ENCODE measurements around the gene MAD2L2. TPM values are rescaled to one million over a fixed set of nuclear protein-coding genes. Genes with fewer than 3 reads are reported as not detected.

Gene MAD2L2
- 48.0 and 50.1 TPM in 2 replicates for total RNA-seq
- long read RNA-seq, transcript MAD2L2-207 (9 exons, 1,118 nt), result major isoform, 12 of 16 reads
- long read RNA-seq, partial matches to known transcripts, result 0 of 16 reads
- long read RNA-seq, other reads (novel, unspliced or antisense), result 3 of 16 reads

- DNase-seq (ENCODE audit: extremely low spot score, unreplicated experiment), result peak; percentile 95
- Mint-ChIP-seq H3K4me1 (ENCODE audit: unreplicated experiment) (peaks cover 21% of the 10 kb centered on the region), H3K27me3 (ENCODE audit: unreplicated experiment) (no peaks in the 10 kb centered on the region), H3K9me3 (ENCODE audit: unreplicated experiment) (no peaks in the 10 kb centered on the region), H3K36me3 (ENCODE audit: unreplicated experiment) (no peaks in the 10 kb centered on the region), H3K27ac (ENCODE audit: unreplicated experiment) (peak within 1 kb of the TSS; percentile 87), H3K4me3 (ENCODE audit: unreplicated experiment) (peak within 1 kb of the TSS; percentile 87)
- TF ChIP-seq, protein P1, sequence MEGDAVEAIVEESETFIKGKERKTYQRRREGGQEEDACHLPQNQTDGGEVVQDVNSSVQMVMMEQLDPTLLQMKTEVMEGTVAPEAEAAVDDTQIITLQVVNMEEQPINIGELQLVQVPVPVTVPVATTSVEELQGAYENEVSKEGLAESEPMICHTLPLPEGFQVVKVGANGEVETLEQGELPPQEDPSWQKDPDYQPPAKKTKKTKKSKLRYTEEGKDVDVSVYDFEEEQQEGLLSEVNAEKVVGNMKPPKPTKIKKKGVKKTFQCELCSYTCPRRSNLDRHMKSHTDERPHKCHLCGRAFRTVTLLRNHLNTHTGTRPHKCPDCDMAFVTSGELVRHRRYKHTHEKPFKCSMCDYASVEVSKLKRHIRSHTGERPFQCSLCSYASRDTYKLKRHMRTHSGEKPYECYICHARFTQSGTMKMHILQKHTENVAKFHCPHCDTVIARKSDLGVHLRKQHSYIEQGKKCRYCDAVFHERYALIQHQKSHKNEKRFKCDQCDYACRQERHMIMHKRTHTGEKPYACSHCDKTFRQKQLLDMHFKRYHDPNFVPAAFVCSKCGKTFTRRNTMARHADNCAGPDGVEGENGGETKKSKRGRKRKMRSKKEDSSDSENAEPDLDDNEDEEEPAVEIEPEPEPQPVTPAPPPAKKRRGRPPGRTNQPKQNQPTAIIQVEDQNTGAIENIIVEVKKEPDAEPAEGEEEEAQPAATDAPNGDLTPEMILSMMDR (IDR thresholded peaks at IDR 0.05), result no peak
Observed at GRCh38 chr1:11681071-11681771, at the start of gene MAD2L2. MAD2L2 (minus strand) TSS chr1:11681148; CDS start chr1:11680601, 547 bp downstream.

DNA sequence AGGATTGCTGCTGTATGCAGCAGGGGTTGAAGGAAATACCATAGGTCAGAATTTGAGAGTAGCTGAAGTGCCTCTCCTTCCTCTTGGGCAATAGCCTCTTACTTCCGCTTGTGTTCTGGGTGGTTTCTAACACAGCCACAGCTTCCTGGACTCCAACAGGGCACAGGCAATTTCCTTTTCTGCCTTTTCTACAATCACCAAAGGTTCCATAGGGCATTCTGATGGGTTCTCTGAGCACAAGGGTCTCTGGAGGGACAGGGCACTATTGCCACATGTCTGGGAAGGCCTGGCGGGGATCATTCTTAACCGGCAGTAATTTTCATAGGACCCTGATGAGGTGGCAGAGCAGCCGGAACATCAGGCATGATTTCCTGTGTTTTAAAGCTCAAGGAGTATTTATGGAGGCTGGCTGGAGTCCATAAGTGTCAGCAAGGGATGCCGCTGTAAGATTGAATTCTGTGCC lies 49.5 kb upstream of the MAD2L2 start:
- no peaks in the 10 kb centered on the region for H3K36me3 Mint-ChIP-seq (ENCODE audit: unreplicated experiment)
- no peak overlapping the region for H3K4me3 Mint-ChIP-seq (ENCODE audit: unreplicated experiment)
- DNase-seq (ENCODE audit: extremely low spot score, unreplicated experiment), result no peak
- TF ChIP-seq, protein P1 (IDR thresholded peaks at IDR 0.05), result no peak
- no peaks in the 10 kb centered on the region for H3K27me3 Mint-ChIP-seq (ENCODE audit: unreplicated experiment)
- H3K27ac Mint-ChIP-seq (ENCODE audit: unreplicated experiment), result peak overlapping the region; percentile 1
- peaks cover 12% of the 10 kb centered on the region for H3K4me1 Mint-ChIP-seq (ENCODE audit: unreplicated experiment)
- no peaks in the 10 kb centered on the region for H3K9me3 Mint-ChIP-seq (ENCODE audit: unreplicated experiment)

- Mint-ChIP-seq H3K9me3 (ENCODE audit: unreplicated experiment) (no peaks in the 10 kb centered on the region), H3K4me1 (ENCODE audit: unreplicated experiment) (peaks cover 12% of the 10 kb centered on the region), H3K27ac (ENCODE audit: unreplicated experiment) (no peak overlapping the region), H3K4me3 (ENCODE audit: unreplicated experiment) (no peak overlapping the region), H3K36me3 (ENCODE audit: unreplicated experiment) (no peaks in the 10 kb centered on the region), H3K27me3 (ENCODE audit: unreplicated experiment) (peaks cover 4% of the 10 kb centered on the region)
- no peak for DNase-seq (ENCODE audit: extremely low spot score, unreplicated experiment)
- TF ChIP-seq, protein P1 (IDR thresholded peaks at IDR 0.05), result no peak
Observed at GRCh38 chr1:11729498-11730428, 48.8 kb upstream of the MAD2L2 start.

DNA sequence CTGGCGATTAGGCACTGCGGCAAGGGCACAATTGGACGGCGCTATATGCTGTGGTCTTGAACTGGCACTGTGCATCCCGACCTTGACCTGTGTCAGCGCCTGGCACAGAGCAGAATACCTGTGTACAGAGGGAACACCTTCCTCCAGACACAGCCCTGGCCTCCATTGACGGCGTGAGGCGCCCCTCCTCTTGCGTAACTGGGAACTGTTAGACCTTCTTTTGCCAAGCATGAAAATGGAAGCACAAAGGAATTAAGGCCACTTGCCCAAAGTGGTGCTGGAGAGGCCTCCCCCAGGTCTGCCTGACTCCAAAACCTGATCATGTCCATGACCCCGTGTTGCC lies 48.2 kb upstream of the MAD2L2 start:
- DNase-seq (ENCODE audit: extremely low spot score, unreplicated experiment), result no peak
- H3K9me3 Mint-ChIP-seq (ENCODE audit: unreplicated experiment), result no peaks in the 10 kb centered on the region

More for the DNA sequence above, 48.2 kb upstream of the MAD2L2 start:
- Mint-ChIP-seq H3K36me3 (ENCODE audit: unreplicated experiment) (no peaks in the 10 kb centered on the region), H3K4me3 (ENCODE audit: unreplicated experiment) (no peak overlapping the region), H3K27me3 (ENCODE audit: unreplicated experiment) (peaks cover 4% of the 10 kb centered on the region), H3K27ac (ENCODE audit: unreplicated experiment) (no peak overlapping the region), H3K4me1 (ENCODE audit: unreplicated experiment) (peaks cover 12% of the 10 kb centered on the region)
- TF ChIP-seq, protein P1 (IDR thresholded peaks at IDR 0.05), result no peak

Data from osteocyte (in vitro differentiated cells).